RWPE1 (cell line): Measurements from ENCODE around the gene DNAJB12.

Source experiments
- CTCF ChIA-PET: fragments of 350-600 bp; sonication (Branson Sonifier 250); formaldehyde crosslinking; extraction: SDS; loops from one replicate; lab custom pipeline; 2021; lab: Yijun Ruan, JAX
- POLR2A ChIA-PET: fragments of 400-600 bp; formaldehyde crosslinking; extraction: SDS; loops from one replicate; lab custom pipeline; 2020; ENCODE audit warnings: antibody characterized with exemption; ENCODE audit not compliant: low non-redundant PET; lab: Yijun Ruan, JAX
- DNase-seq: peaks from one replicate; pipeline ENCODE4 v3.0.0; 2012; ENCODE audit warnings: low spot score
- H3K27ac ChIP-seq: fragments of 450-650 bp; 2 replicates; pipeline ENCODE4 v1.5.1; 2017
- TF ChIP-seq, protein P1 (sequence below): fragments of 450-650 bp; conservative IDR thresholded peaks from 2 replicates; pipeline ENCODE4 v1.5.1; 2017; ENCODE audit warnings: low read depth, mild to moderate bottlenecking

DNAJB12 gene

DNA sequence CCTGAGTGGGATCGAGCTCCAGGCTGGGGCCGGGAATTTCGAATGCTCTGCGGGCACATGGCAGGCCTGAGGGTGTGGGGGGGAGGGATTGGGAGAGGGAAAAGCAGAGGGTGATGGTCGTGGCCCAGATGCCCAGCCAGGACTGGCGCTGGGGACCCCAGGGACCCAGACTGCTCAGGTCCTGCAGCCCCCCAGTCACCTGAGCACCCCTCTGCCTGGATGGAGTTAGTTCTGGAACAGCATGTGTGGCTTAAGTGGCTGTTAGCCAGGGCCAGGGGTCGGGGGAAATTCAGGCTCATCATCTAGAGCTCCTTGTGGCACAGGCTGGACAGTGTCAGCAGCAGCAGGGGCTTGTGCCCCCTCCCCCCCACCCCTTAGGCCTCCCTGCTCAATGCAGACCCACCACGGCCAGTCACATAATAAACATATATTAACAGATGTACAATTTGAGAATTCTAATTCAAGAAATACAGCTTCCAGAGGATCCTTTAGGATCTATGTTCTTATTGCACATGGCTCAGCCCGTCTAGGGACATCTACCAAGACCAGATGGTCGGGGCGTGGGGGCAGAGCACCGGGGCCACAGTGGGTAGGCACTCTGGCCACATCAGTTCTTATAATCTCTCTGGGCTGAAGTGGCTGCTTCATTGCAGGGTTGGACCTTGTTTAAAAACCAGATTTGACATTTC is 22.2 kb downstream of the DNAJB12 start:
- no peak for DNase-seq
- peak overlapping the region; percentile 100 for H3K27ac ChIP-seq
- POLR2A ChIA-PET, result interaction anchor here (0.6 to 4.8 kb wide), 10 partner anchors 9 to 429 kb away, joined by 3 to 46 read pairs (median 8); partner anchors contain the start of gene DDIT4
- TF ChIP-seq, protein P1, sequence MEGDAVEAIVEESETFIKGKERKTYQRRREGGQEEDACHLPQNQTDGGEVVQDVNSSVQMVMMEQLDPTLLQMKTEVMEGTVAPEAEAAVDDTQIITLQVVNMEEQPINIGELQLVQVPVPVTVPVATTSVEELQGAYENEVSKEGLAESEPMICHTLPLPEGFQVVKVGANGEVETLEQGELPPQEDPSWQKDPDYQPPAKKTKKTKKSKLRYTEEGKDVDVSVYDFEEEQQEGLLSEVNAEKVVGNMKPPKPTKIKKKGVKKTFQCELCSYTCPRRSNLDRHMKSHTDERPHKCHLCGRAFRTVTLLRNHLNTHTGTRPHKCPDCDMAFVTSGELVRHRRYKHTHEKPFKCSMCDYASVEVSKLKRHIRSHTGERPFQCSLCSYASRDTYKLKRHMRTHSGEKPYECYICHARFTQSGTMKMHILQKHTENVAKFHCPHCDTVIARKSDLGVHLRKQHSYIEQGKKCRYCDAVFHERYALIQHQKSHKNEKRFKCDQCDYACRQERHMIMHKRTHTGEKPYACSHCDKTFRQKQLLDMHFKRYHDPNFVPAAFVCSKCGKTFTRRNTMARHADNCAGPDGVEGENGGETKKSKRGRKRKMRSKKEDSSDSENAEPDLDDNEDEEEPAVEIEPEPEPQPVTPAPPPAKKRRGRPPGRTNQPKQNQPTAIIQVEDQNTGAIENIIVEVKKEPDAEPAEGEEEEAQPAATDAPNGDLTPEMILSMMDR, result no peak
- CTCF ChIA-PET, result interaction anchor here (0.6 to 1.5 kb wide), 8 partner anchors 7 to 313 kb away, joined by 3 to 11 read pairs (median 4); no protein-coding TSS in a partner anchor

DNA sequence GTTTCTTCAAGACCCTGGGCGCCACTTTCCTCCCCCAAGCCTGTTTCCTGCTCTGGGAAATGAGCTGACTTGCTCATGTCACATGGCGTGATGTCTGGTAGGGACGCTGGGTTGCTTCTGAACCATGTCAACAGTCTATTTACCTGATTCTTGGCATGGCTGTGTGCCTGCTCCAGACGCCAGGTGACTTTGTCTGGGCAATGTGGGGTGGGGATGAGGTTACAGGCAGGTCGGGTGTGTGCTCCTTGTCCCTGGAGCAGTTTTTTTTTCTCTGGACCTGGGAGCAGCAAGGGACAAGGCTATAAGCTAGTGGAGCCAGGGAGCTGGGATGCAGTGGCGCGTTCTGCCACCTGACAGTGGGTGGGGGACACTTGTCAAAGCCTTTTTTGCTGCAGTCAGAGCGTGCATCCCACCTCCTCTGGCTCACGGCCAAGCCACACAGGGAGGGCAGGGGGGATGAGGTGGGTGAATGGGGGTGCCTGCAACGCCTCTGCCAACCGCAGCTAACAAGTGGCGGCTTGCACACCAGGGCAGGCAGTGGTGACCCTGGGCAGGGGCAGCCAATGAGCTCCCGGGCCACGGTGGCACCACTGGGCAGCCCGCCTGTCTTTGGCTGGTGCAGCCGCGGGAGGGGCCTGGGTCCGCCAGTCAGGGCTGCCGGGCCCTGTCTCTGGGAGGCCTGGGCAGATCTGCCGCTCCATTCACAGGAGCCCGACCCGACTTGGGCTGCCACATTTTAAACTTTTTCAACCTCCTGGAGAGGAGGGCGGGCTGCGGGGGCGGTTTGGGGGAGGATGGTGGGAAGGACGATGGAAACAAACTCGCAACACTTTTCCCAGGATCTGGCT is 22.9 kb downstream of the DNAJB12 start:
- DNase-seq, result peak; percentile 97
- TF ChIP-seq, protein P1, result no peak
- ChIA-PET POLR2A (interaction anchor here (0.5 to 4.8 kb wide), 16 partner anchors 8 to 429 kb away, joined by 3 to 46 read pairs (median 4); partner anchors contain the start of genes ANAPC16, ASCC1 and DDIT4), CTCF (interaction anchor here (0.6 to 1.5 kb wide), 9 partner anchors 8 to 312 kb away, joined by 3 to 11 read pairs (median 3); no protein-coding TSS in a partner anchor)
- peak overlapping the region; percentile 100 for H3K27ac ChIP-seq

DNA sequence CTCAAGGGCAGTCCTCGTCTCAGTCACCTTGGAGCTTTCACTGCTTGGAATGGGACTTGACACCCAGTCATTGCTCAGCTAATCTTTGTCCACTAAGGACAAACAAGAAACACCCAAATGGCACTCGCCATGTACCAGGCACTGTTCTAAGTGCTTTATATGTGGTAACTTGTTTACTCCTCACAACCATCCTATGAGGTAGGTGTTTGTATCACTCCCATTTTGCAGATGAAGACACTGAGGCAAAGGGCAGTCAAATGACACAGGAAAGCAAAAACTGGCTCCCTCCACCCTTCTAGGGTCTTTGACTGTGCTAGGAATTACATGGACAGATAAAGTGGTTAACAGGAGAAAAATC is 24.7 kb downstream of the DNAJB12 start:
- DNase-seq, result no peak
- ChIA-PET CTCF (interaction anchor here (0.7 kb wide), 1 partner anchor 39 kb away, joined by 3 read pairs; no protein-coding TSS in a partner anchor), POLR2A (interaction anchor here (0.7 to 4.8 kb wide), 3 partner anchors 9 to 53 kb away, joined by 5 to 46 read pairs (median 12); no protein-coding TSS in a partner anchor)
- TF ChIP-seq, protein P1, result no peak
- H3K27ac ChIP-seq, result peak overlapping the region; percentile 100

DNA sequence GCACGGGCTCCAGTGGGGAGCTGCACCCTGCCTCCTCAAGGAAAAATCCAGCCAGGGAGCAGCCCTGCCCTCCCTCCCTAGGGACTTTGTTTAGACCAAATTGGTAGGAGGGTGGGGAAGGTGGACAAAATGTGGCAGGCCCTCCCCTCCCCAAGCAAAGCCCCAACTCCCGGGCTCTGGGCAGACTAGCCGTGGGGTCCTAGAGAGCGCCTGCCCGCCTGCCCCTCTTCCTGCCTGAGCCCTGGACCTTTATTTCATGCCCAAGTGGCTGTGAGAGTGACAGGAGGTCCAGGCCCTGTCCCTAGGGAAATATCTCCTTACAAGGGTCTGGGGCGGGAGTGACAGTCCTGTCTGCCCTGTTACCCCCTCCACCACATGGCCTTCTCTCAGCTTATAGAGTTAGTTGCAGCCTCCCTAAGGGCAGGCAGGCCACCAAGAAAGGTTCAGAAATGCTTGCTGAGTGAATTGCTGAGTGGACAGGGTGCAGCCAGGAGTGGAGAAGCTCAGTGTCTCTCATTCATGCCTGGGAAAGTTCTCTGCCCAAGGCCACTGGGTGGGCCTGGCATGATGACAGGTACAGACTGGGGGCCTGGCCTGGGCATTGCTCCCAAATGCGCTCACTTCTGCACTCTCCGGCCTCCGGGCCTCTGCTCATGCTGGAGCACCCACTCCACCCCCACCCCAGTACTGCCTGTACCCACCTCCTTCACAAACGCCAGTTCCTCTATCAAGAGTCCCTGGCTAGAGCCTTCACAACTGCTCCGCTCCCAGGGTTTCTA is 25.2 kb downstream of the DNAJB12 start:
- POLR2A ChIA-PET, result interaction anchor here (1.1 to 4.8 kb wide), 2 partner anchors 9 to 52 kb away, joined by 12 to 46 read pairs; no protein-coding TSS in a partner anchor
- H3K27ac ChIP-seq, result peak overlapping the region; percentile 100
- DNase-seq, result no peak
- TF ChIP-seq, protein P1, result no peak
- CTCF ChIA-PET, result interaction anchor here (0.7 to 1.6 kb wide), 3 partner anchors 39 to 71 kb away, joined by 3 read pairs; no protein-coding TSS in a partner anchor

DNA sequence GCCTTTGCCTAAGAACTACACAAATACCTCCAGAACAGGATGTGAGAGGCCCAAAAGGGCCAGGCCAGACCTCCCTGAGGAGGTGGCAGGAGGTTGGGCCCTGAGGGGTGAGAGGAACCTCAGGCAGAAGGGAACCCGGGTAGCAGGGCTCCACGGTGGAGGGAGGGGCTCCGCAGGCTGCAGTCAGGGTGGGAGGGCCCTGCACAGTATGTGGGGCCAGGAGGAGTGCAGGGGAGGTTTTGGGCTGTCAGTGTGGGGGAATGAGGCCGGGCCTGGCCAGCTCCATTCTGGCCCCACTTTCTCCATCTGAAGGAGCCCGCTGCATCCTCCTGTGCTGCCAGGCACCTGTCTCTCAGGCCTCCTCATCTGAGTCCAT is 25.9 kb downstream of the DNAJB12 start:
- ChIA-PET CTCF (interaction anchor here (0.6 to 2.0 kb wide), 10 partner anchors 9 to 196 kb away, joined by 3 to 14 read pairs (median 3); no protein-coding TSS in a partner anchor), POLR2A (interaction anchor here (4.8 kb wide), 1 partner anchor 52 kb away, joined by 46 read pairs; no protein-coding TSS in a partner anchor)
- H3K27ac ChIP-seq, result peak overlapping the region; percentile 100

More for the DNA sequence above, 25.9 kb downstream of the DNAJB12 start:
- DNase-seq, result no peak
- TF ChIP-seq, protein P1, result no peak
